Caco-2 (cell line): ENCODE results near the gene FBXO34. TPM values are rescaled to one million over a fixed set of nuclear protein-coding genes. Genes with fewer than 3 reads are reported as not detected.

Source experiments
- BruUV-seq: library from RNA; stranded (reverse); fragments of 400-500 nt; replicated peaks from 2 replicates; lab custom pipeline; 2021; lab: Mats Ljungman, UMichigan
- CTCF ChIA-PET: fragments of 300-600 bp; sonication (Branson Sonifier 250); formaldehyde crosslinking; loops from one replicate; lab custom pipeline; 2022; ENCODE audit warnings: antibody characterized with exemption; lab: Charles Lee
- POLR2A ChIA-PET: fragments of 300-600 bp; sonication (Branson Sonifier 250); formaldehyde crosslinking; loops from one replicate; lab custom pipeline; 2022; ENCODE audit warnings: antibody characterized with exemption; lab: Charles Lee
- DNase-seq, 2 experiments: peaks; one replicate each; pipeline versions ENCODE4 v3.0.0 to v3.0.0-alpha.2; 2020 to 2022
- H3K27me3 ChIP-seq: replicated peaks from 2 replicates; pipeline ENCODE4 v1.6.0; 2011; ENCODE audit warnings: low read length; ENCODE audit not compliant: control insufficient read depth, insufficient read depth
- H3K36me3 ChIP-seq: 2 replicates; pipeline ENCODE4 v1.5.1; 2011; ENCODE audit warnings: low read length; ENCODE audit not compliant: control insufficient read depth, insufficient read depth
- H3K4me1 ChIP-seq: fragments of 250-450 bp; sonication (Bioruptor Pico); 2 replicates; pipeline ENCODE4 v1.5.1; 2020; ENCODE audit warnings: mild to moderate bottlenecking
- H3K4me3 ChIP-seq: 2 replicates; pipeline ENCODE4 v1.5.1; 2011; ENCODE audit warnings: low read depth, mild to moderate bottlenecking, control low read depth, low read length
- H3K9me3 ChIP-seq: fragments of 250-450 bp; sonication (Bioruptor Pico); 2 replicates; pipeline ENCODE4 v1.5.1; 2020; ENCODE audit warnings: mild to moderate bottlenecking, moderate library complexity
- H3K27ac Mint-ChIP-seq: one replicate; pipeline ENCODE4 v1.8.0; 2022; ENCODE audit warnings: mixed read lengths; ENCODE audit not compliant: unreplicated experiment
- H3K27me3 Mint-ChIP-seq: one replicate; pipeline ENCODE4 v1.8.0; 2022; ENCODE audit warnings: mixed read lengths; ENCODE audit not compliant: insufficient read depth, unreplicated experiment
- H3K36me3 Mint-ChIP-seq: one replicate; pipeline ENCODE4 v1.8.0; 2022; ENCODE audit warnings: mild to moderate bottlenecking, mixed read lengths; ENCODE audit not compliant: insufficient read depth, unreplicated experiment
- H3K4me1 Mint-ChIP-seq: one replicate; pipeline ENCODE4 v1.8.0; 2022; ENCODE audit warnings: low read depth, mixed read lengths; ENCODE audit not compliant: unreplicated experiment
- H3K4me3 Mint-ChIP-seq: one replicate; pipeline ENCODE4 v1.8.0; 2022; ENCODE audit warnings: mild to moderate bottlenecking, moderate library complexity, mixed read lengths; ENCODE audit not compliant: unreplicated experiment
- H3K9me3 Mint-ChIP-seq: one replicate; pipeline ENCODE4 v1.8.0; 2022; ENCODE audit warnings: mixed read lengths; ENCODE audit not compliant: unreplicated experiment
- intact Hi-C: fragments of 100-400 bp; cut with micrococcal nuclease; formaldehyde crosslinking; loops from one replicate; pipeline ENCODE4 v1.10.0; 2022; ENCODE audit not compliant: unreplicated experiment
- total RNA-seq: library from RNA; stranded (reverse); gene quantifications from 2 replicates; pipeline ENCODE4 v1.2.3, GENCODE V29; 2022
- TF ChIP-seq, protein P1 (sequence below), 2 experiments: fragments of 200-600 bp in 1 of 2; IDR thresholded peaks; 1 replicate in 1 of 2; 2 replicates in 1 of 2; pipeline versions ENCODE4 v1.5.1 to v1.8.0; 2011 to 2022; ENCODE audit warnings: antibody characterized with exemption in 1 of 2, control low read depth in 1 of 2, inconsistent platforms in 1 of 2, low read depth in 1 of 2, low read length in 1 of 2, mild to moderate bottlenecking in 1 of 2, moderate library complexity in 1 of 2; ENCODE audit not compliant: insufficient read depth in 1 of 2, severe bottlenecking in 1 of 2, unreplicated experiment in 1 of 2

FBXO34 gene
- total RNA-seq, 1 experiment from 2014 or later: 23.7 TPM

DNA sequence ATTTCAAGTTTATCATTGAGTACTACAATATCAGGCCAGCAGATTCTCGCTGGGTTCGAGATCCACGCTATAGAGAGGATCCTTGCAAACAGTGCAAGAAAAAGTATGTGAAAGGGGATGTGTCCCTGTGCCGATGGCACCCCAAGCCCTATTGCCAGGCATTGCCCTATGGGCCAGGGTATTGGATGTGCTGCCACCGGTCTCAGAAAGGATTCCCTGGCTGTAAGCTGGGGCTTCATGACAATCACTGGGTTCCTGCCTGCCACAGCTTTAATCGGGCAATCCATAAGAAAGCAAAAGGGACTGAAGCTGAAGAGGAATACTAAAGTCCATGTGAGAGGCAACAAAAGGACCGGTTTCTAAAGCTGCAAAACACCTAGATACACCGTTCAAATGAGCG, 81.0 kb downstream of the FBXO34 start:
- Histone ChIP-seq H3K27me3 (no peaks in the 10 kb centered on the region), H3K4me1 (peaks cover 7% of the 10 kb centered on the region; the same call in 1 of the 2 replicates), H3K9me3 (no peaks in the 10 kb centered on the region), H3K36me3 (peaks cover 6% of the 10 kb centered on the region), H3K4me3 (no peak overlapping the region)
- Mint-ChIP-seq H3K27ac (no peak overlapping the region), H3K4me1 (peaks cover 9% of the 10 kb centered on the region), H3K27me3 (no peaks in the 10 kb centered on the region), H3K36me3 (peaks cover 41% of the 10 kb centered on the region), H3K4me3 (no peak overlapping the region), H3K9me3 (no peaks in the 10 kb centered on the region)
- ChIA-PET CTCF (no interaction called here), POLR2A (no interaction called here)
- BruUV-seq: no TSS peak
- TF ChIP-seq, protein P1, sequence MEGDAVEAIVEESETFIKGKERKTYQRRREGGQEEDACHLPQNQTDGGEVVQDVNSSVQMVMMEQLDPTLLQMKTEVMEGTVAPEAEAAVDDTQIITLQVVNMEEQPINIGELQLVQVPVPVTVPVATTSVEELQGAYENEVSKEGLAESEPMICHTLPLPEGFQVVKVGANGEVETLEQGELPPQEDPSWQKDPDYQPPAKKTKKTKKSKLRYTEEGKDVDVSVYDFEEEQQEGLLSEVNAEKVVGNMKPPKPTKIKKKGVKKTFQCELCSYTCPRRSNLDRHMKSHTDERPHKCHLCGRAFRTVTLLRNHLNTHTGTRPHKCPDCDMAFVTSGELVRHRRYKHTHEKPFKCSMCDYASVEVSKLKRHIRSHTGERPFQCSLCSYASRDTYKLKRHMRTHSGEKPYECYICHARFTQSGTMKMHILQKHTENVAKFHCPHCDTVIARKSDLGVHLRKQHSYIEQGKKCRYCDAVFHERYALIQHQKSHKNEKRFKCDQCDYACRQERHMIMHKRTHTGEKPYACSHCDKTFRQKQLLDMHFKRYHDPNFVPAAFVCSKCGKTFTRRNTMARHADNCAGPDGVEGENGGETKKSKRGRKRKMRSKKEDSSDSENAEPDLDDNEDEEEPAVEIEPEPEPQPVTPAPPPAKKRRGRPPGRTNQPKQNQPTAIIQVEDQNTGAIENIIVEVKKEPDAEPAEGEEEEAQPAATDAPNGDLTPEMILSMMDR (IDR thresholded peaks at IDR 0.05; ENCODE audit: insufficient read depth in 1 of 2, low read depth in 1 of 2, low read length in 1 of 2, severe bottlenecking in 1 of 2, unreplicated experiment in 1 of 2): no peak
- intact Hi-C loops: no loop called here
- no peak for DNase-seq

DNA sequence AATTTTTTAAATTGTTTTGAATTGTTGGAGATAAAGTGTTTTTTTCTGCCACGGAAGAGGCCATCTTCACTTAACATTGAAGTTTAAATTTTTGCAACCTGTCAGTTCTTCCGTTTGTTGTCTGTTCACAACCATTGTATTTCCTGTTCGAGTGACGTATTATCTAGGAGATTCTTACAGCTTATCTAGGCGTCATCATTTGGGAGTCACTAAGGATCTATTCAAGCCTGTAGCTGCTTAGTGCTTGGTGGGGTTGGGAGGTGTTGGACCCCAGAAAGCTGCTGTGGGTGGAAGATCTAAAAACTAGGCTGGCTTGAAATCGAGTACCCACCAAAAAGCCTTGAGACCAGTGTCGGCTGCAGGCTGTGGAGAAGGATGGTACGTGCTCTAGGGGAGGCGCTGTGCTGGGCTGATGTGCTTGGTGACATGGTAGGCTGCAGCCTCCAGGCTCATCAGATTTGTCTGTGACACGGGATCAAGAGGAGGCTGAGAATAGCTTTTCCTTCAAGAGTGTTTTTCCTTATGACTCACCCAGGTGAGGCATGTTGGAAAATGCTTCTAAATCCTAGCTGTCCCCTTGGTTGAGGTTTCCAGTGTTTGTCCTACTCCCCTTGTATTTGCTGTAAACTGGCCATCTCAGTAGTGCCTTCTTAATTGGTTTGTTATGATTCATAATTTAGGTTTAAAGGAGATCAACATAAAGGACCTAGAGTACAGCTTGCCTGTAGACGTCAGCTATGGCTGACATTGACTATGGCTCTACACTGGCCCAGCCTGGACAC, 82.7 kb downstream of the FBXO34 start:
- CTCF ChIA-PET: interaction anchor here (0.5 to 2.5 kb wide), 15 partner anchors 8 to 632 kb away, joined by 3 to 24 read pairs (median 6); partner anchors contain the start of gene FBXO34
- H3K36me3 ChIP-seq: peaks cover 6% of the 10 kb centered on the region
- no peak overlapping the region for H3K4me3 Mint-ChIP-seq
- no peaks in the 10 kb centered on the region for H3K27me3 Mint-ChIP-seq
- H3K27me3 ChIP-seq: no peaks in the 10 kb centered on the region
- H3K4me1 ChIP-seq: 0 out of 2 replicates have a peak, but pooled peaks cover under 1% of the 10 kb centered on the region
- TF ChIP-seq, protein P1 (IDR thresholded peaks at IDR 0.05; ENCODE audit: insufficient read depth in 1 of 2, low read depth in 1 of 2, low read length in 1 of 2, severe bottlenecking in 1 of 2, unreplicated experiment in 1 of 2): no peak
- POLR2A ChIA-PET: no interaction called here
- BruUV-seq: no TSS peak
- DNase-seq: no peak
- H3K36me3 Mint-ChIP-seq: peaks cover 41% of the 10 kb centered on the region
- intact Hi-C loops: loop anchor here (1.0 to 2.0 kb wide), 4 partner anchors 37 to 141 kb away; partner anchors contain the start of gene FBXO34
- H3K9me3 Mint-ChIP-seq: no peaks in the 10 kb centered on the region
- no peak overlapping the region for H3K4me3 ChIP-seq
- H3K4me1 Mint-ChIP-seq: peaks cover 9% of the 10 kb centered on the region
- H3K9me3 ChIP-seq: no peaks in the 10 kb centered on the region
- peak overlapping the region; percentile 27 for H3K27ac Mint-ChIP-seq

DNA sequence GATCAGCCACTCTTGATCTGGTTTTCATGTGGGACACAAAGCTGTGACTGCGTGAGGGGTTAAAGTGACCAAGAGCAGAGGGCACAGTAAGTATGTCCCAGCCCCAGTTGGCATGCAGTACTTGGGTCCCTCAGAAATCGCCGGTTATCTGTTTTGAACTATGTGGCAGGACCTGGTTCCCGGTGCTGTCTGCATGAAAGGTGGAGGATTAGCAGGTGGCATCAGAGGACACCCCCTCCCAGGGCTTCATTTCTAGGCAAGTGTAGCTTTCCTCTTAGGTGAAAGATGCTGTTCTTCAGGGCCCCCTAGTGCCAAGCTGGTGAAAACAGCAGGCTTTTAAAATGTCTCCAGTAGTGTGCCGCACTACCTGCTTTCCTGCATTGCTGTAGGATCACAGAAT, 83.3 kb downstream of the FBXO34 start:
- CTCF ChIA-PET: interaction anchor here (0.5 to 2.5 kb wide), 16 partner anchors 8 to 631 kb away, joined by 3 to 24 read pairs (median 6); partner anchors contain the start of gene FBXO34
- intact Hi-C loops: loop anchor here (1.0 to 2.0 kb wide), 4 partner anchors 38 to 141 kb away; partner anchors contain the start of gene FBXO34
- H3K9me3 Mint-ChIP-seq: no peaks in the 10 kb centered on the region

More for the DNA sequence above, 83.3 kb downstream of the FBXO34 start:
- no peaks in the 10 kb centered on the region for H3K27me3 Mint-ChIP-seq
- peak overlapping the region; percentile 27 for H3K27ac Mint-ChIP-seq
- H3K36me3 Mint-ChIP-seq: peaks cover 41% of the 10 kb centered on the region
- Histone ChIP-seq H3K4me1 (no peaks in the 10 kb centered on the region), H3K4me3 (no peak overlapping the region), H3K36me3 (peaks cover 6% of the 10 kb centered on the region), H3K27me3 (no peaks in the 10 kb centered on the region), H3K9me3 (no peaks in the 10 kb centered on the region)
- POLR2A ChIA-PET: no interaction called here
- TF ChIP-seq, protein P1 (IDR thresholded peaks at IDR 0.05; ENCODE audit: insufficient read depth in 1 of 2, low read depth in 1 of 2, low read length in 1 of 2, severe bottlenecking in 1 of 2, unreplicated experiment in 1 of 2): peak; percentile 73 to 79
- peaks cover 9% of the 10 kb centered on the region for H3K4me1 Mint-ChIP-seq
- no TSS peak for BruUV-seq
- H3K4me3 Mint-ChIP-seq: no peak overlapping the region
- DNase-seq: peak; percentile 66 to 76
